ENCODE results near the gene PHOX2B.

PHOX2B gene

DNA sequence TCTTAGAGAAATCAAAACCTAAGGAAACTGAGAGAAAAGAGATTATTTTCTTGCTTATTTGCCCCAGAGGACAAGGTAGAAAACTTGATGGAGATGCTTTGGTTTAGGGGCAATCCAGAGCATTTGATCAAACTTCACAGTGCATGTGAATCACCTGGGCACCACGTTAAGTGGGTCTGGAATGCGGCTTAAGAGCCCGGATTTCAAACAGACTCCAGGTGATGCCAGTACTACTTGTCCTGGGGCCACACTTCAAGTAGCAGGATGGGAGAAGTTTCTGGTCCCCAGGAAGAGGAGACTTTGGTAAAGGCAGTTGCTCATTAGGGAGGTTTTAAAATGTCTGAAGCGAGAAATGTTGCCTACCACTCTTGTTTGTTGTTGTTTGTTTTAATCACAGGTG is 51.8 kb downstream of the PHOX2B start:
- DNase-seq (ENCODE audit: low read depth), result no peak
- H3K4me3 ChIP-seq (ENCODE audit: low read depth, low read length), result no peak overlapping the region
- TF ChIP-seq, protein P1, sequence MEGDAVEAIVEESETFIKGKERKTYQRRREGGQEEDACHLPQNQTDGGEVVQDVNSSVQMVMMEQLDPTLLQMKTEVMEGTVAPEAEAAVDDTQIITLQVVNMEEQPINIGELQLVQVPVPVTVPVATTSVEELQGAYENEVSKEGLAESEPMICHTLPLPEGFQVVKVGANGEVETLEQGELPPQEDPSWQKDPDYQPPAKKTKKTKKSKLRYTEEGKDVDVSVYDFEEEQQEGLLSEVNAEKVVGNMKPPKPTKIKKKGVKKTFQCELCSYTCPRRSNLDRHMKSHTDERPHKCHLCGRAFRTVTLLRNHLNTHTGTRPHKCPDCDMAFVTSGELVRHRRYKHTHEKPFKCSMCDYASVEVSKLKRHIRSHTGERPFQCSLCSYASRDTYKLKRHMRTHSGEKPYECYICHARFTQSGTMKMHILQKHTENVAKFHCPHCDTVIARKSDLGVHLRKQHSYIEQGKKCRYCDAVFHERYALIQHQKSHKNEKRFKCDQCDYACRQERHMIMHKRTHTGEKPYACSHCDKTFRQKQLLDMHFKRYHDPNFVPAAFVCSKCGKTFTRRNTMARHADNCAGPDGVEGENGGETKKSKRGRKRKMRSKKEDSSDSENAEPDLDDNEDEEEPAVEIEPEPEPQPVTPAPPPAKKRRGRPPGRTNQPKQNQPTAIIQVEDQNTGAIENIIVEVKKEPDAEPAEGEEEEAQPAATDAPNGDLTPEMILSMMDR (IDR thresholded peaks at IDR 0.05; ENCODE audit: control insufficient read depth, extremely low read depth, insufficient read depth), result no peak

DNA sequence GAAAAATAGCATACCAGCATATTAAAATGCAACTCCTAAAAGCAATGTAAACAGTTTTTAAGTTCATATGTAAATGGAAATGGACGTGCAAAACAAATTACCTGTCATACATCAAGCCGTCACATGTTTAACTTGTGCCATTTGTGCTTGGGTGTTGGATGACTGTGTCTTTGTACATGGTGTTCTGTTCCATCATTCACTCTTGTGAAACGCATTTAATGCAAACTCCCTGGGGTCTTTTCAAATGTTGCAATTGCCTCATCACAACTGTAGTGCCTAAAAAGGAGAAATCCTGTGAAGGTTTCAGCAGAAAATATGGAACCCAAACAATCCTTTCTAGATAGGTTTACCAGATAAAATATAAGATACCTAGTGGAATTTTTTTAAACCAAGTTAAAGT is 52.4 kb downstream of the PHOX2B start:
- TF ChIP-seq, protein P1 (IDR thresholded peaks at IDR 0.05; ENCODE audit: control insufficient read depth, extremely low read depth, insufficient read depth), result no peak
- H3K4me3 ChIP-seq (ENCODE audit: low read depth, low read length), result no peak overlapping the region
- no peak for DNase-seq (ENCODE audit: low read depth)
